ENCODE results near the gene IMMT.

DNA sequence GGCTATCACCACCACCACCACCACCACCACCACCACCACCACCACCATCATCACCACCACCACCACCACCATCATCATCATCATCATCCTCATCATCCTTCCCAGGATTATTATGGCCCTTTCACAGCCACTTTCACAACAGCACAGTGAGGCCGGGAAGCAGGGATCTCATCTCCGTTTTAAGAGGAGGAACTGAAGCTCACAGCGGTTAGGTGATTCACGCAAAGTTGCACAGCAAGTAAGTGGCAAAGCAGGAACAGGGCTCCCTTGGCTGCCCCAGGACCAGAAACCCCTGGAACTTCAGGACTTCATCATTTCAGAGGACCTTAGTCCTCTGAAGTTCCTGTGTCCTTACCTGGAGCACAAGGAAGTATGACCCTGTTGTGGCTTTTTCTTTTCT lies 30.8 kb upstream of the IMMT start:
- TF ChIP-seq, protein P1, sequence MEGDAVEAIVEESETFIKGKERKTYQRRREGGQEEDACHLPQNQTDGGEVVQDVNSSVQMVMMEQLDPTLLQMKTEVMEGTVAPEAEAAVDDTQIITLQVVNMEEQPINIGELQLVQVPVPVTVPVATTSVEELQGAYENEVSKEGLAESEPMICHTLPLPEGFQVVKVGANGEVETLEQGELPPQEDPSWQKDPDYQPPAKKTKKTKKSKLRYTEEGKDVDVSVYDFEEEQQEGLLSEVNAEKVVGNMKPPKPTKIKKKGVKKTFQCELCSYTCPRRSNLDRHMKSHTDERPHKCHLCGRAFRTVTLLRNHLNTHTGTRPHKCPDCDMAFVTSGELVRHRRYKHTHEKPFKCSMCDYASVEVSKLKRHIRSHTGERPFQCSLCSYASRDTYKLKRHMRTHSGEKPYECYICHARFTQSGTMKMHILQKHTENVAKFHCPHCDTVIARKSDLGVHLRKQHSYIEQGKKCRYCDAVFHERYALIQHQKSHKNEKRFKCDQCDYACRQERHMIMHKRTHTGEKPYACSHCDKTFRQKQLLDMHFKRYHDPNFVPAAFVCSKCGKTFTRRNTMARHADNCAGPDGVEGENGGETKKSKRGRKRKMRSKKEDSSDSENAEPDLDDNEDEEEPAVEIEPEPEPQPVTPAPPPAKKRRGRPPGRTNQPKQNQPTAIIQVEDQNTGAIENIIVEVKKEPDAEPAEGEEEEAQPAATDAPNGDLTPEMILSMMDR (IDR thresholded peaks at IDR 0.05) = no peak
- TF ChIP-seq EZH2 (IDR thresholded peaks at IDR 0.05; ENCODE audit: borderline replicate concordance, insufficient read depth, low read depth, low read length, poor library complexity, severe bottlenecking) = no peak

All from B cell (primary cell).